Loucy (cell line): ENCODE measurements around the gene F8A1.

Source experiments
- CTCF ChIP-seq: fragments of 200-600 bp; sonication (generic); conservative IDR thresholded peaks from 2 replicates; pipeline ENCODE4 v1.5.1; 2014; ENCODE audit warnings: mild to moderate bottlenecking, antibody characterized with exemption, low read length
- EZH2phosphoT487 ChIP-seq: fragments of 200-600 bp; IDR thresholded peaks from 2 replicates; pipeline ENCODE4 v1.6.1; 2018; ENCODE audit warnings: antibody characterized with exemption, mild to moderate bottlenecking, moderate library complexity, borderline replicate concordance

- TF ChIP-seq CTCF (no peak), EZH2phosphoT487 (no peak)
Measured at GRCh38 chrX:154890990-154891639, 5.0 kb downstream of the F8A1 start.
